ENCODE results near the gene PPP1R10. TPM values are rescaled to one million over a fixed set of nuclear protein-coding genes. Genes with fewer than 3 reads are reported as not detected.

Gene PPP1R10
- total and polyA plus RNA-seq, 2 of the 13 experiments (the other 11 are each of a cell fraction or from before 2014, with no cell fraction given), result 26.3 to 38.4 TPM

- TF ChIP-seq GRHL1 (CRISPR knock-in tag; conservative IDR thresholded peaks at IDR 0.05), result no peak
- no peak for TF ChIP-seq DBP (CRISPR knock-in tag; IDR thresholded peaks at IDR 0.05; ENCODE audit: not compliant biosample characterization)
- peak; percentile 46; the same call in 1 of the 2 replicates for TF ChIP-seq FOXC1 (CRISPR knock-in tag; IDR thresholded peaks at IDR 0.05; ENCODE audit: borderline replicate concordance)
- TF ChIP-seq ZNF562 (CRISPR knock-in tag; IDR thresholded peaks at IDR 0.05; ENCODE audit: borderline replicate concordance), result peak; percentile 69; the same call in 1 of the 2 replicates
- peak; percentile 66; the same call in 1 of the 2 replicates for TF ChIP-seq SIX4 (CRISPR knock-in tag; IDR thresholded peaks at IDR 0.05)
- TF ChIP-seq, protein P1, sequence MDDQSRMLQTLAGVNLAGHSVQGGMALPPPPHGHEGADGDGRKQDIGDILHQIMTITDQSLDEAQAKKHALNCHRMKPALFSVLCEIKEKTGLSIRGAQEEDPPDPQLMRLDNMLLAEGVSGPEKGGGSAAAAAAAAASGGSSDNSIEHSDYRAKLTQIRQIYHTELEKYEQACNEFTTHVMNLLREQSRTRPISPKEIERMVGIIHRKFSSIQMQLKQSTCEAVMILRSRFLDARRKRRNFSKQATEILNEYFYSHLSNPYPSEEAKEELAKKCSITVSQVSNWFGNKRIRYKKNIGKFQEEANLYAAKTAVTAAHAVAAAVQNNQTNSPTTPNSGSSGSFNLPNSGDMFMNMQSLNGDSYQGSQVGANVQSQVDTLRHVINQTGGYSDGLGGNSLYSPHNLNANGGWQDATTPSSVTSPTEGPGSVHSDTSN (CRISPR knock-in tag; IDR thresholded peaks at IDR 0.05; ENCODE audit: borderline replicate concordance), result 0 out of 2 replicates have a peak, but pooled peaks have one; percentile 37
- TF ChIP-seq TBX2 (CRISPR knock-in tag; IDR thresholded peaks at IDR 0.05; ENCODE audit: borderline replicate concordance), result peak; percentile 94; the same call in 1 of the 2 replicates
- TF ChIP-seq, protein P2, sequence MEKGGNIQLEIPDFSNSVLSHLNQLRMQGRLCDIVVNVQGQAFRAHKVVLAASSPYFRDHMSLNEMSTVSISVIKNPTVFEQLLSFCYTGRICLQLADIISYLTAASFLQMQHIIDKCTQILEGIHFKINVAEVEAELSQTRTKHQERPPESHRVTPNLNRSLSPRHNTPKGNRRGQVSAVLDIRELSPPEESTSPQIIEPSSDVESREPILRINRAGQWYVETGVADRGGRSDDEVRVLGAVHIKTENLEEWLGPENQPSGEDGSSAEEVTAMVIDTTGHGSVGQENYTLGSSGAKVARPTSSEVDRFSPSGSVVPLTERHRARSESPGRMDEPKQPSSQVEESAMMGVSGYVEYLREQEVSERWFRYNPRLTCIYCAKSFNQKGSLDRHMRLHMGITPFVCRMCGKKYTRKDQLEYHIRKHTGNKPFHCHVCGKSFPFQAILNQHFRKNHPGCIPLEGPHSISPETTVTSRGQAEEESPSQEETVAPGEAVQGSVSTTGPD (CRISPR knock-in tag; IDR thresholded peaks at IDR 0.05), result no peak
- TF ChIP-seq YY1 (IDR thresholded peaks at IDR 0.05; ENCODE audit: insufficient read depth, insufficient replicate concordance, low read depth, low read length), result peak; percentile 84
- peak; percentile 96 for TF ChIP-seq KMT2B (CRISPR knock-in tag; IDR thresholded peaks at IDR 0.05)
- peak; percentile 91 for TF ChIP-seq SNAI1 (CRISPR knock-in tag; IDR thresholded peaks at IDR 0.05; ENCODE audit: borderline replicate concordance)
- TF ChIP-seq ZFP82 (CRISPR knock-in tag; IDR thresholded peaks at IDR 0.05; ENCODE audit: borderline replicate concordance), result peak; percentile 59; the same call in 1 of the 2 replicates
- TF ChIP-seq ZNF138 (CRISPR knock-in tag; IDR thresholded peaks at IDR 0.05; ENCODE audit: low read depth), result peak; percentile 94
- peak; percentile 97 for TF ChIP-seq ZNF558 (CRISPR knock-in tag; IDR thresholded peaks at IDR 0.05; ENCODE audit: borderline replicate concordance)
- no peak for TF ChIP-seq TCF7 (IDR thresholded peaks at IDR 0.05; ENCODE audit: low read depth)
- TF ChIP-seq GATAD2A (CRISPR knock-in tag; IDR thresholded peaks at IDR 0.05), result peak; percentile 38; the same call in 1 of the 2 replicates
- 0 out of 2 replicates have a peak, but pooled peaks have one; percentile 57 for TF ChIP-seq MIER3 (CRISPR knock-in tag; IDR thresholded peaks at IDR 0.05; ENCODE audit: borderline replicate concordance)
- peak; percentile 99 for TF ChIP-seq POLR2AphosphoS5 (IDR thresholded peaks at IDR 0.05; ENCODE audit: low read depth, low read length)
- peak; percentile 90 for TF ChIP-seq AGO1 (IDR thresholded peaks at IDR 0.05; ENCODE audit: low read depth, low read length, poor library complexity, severe bottlenecking)
- peak; percentile 98 for TF ChIP-seq ZNF280D (CRISPR knock-in tag; IDR thresholded peaks at IDR 0.05)
Observed at GRCh38 chr6:30571075-30571761, 45.8 kb downstream of the PPP1R10 start, which contains the start of gene ABCF1 (continued).
